ENCODE measurements around the gene BAZ2B.

DNA sequence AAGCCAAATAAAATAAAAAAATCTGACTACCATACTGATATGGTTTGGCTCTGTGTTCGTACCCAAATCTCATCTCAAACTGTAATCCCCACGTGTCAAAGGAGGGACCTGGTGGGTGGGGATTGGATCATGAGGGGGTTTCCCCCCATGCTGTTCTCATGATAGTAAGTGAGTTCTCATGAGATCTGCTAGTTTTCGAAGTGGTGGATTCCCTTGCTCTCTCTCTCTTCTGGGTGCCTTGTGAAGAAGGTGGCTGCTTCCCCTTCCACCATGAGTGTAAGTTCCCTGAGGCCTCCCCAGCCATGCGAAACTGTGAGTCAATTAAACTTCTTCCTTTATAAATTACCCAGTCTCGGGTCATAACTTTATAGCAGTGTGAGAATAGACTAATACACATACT is 206.1 kb downstream of the BAZ2B start:
- no peak for TF ChIP-seq POLR2A (IDR thresholded peaks at IDR 0.05)
- TF ChIP-seq, protein P1, sequence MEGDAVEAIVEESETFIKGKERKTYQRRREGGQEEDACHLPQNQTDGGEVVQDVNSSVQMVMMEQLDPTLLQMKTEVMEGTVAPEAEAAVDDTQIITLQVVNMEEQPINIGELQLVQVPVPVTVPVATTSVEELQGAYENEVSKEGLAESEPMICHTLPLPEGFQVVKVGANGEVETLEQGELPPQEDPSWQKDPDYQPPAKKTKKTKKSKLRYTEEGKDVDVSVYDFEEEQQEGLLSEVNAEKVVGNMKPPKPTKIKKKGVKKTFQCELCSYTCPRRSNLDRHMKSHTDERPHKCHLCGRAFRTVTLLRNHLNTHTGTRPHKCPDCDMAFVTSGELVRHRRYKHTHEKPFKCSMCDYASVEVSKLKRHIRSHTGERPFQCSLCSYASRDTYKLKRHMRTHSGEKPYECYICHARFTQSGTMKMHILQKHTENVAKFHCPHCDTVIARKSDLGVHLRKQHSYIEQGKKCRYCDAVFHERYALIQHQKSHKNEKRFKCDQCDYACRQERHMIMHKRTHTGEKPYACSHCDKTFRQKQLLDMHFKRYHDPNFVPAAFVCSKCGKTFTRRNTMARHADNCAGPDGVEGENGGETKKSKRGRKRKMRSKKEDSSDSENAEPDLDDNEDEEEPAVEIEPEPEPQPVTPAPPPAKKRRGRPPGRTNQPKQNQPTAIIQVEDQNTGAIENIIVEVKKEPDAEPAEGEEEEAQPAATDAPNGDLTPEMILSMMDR (IDR thresholded peaks at IDR 0.05) = no peak

Measured in testis (tissue), 2 donors.